ENCODE data around the gene RYR3.

Gene RYR3

DNA sequence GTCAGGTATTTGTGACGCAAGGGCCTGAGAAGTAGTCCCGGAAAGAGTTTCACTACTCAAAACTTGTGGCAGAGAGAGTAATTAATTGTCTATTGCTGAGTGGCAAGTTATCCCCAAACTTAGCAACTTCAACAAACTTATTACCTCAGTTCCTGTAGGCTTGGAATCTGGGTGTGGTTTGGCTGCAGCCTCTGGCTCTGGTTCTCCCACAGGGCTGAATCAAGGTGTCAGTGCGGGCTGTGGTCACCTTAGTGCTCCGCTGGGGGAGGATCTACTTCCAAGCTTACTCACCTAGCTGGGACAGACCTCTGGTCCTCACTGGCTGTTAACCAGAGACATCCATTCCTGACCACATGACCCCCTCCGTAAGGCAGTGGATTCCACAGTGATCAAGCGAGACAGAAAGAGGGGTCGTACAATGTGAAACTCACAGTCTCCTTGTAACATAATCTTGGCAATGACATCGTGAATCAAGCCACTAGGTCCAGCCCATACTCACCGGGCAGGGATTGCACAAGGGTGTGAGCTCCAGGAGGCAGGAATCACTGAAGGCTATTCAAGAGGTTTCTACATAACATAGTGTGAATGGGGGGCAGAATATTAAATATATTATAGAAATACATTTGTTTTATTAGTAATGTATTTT, 138.3 kb downstream of the RYR3 start:
- DNase-seq (ENCODE audit: low read depth in 2 of 2): no peak

DNA sequence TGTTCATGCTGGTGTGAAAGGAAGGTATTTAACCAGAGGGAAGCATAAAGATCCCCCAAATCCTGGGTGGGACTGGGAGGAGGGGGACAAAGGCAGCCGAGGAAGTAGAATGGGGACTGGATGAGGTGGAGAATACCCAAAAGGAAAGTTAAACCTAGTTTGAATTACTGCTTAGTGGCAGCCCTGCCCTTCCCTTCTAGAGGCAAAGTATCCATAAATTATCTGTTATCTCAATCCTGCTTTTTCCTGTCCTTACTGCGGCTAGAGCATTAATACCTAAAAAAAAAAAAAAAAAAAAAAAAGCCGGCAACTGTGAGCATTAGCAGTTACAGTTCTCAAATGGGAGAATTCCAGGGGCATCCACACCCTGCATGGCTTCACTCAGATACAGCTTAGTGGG, 139.0 kb downstream of the RYR3 start:
- DNase-seq (ENCODE audit: low read depth in 2 of 2): no peak

DNA sequence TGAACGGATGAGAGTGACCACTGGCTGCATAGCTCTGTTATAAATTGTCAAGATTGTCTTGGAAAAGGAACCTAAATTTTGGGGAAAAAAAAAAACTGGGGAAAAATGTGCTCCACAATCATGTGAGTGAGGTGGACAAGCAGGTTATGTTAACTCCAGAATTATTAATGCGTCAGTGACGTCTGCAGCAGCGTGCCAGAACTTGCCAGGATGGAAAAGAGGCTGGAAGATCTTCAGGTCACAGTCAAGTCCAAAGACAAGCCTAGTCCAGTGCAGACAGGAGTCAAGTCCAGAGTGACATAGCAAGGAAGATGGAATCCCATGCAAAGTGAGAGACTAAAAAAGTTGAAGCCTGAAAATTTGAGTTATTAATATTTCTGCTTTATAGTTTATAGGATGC, 140.6 kb downstream of the RYR3 start:
- no peak for DNase-seq (ENCODE audit: low read depth in 2 of 2)

DNA sequence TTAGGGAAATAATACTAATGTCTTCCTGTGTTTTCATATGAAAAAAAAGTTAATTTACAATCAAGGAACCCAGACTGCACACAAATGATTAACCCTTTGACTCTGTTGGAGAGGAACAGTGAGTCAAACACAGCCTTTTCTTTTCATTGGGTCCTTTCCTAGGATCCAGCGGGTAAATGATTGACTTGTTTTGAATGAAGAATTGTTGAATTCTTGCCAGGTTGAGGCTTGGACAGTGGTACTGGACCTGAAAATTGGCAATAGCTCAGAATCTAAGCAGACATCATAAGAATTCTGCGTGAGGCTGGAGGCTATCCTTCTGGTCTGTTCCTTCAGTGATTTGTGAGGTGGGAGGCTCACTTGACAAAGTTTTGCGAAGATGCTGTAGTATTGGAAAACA, 143.0 kb downstream of the RYR3 start:
- no peak for DNase-seq (ENCODE audit: low read depth in 2 of 2)

DNA sequence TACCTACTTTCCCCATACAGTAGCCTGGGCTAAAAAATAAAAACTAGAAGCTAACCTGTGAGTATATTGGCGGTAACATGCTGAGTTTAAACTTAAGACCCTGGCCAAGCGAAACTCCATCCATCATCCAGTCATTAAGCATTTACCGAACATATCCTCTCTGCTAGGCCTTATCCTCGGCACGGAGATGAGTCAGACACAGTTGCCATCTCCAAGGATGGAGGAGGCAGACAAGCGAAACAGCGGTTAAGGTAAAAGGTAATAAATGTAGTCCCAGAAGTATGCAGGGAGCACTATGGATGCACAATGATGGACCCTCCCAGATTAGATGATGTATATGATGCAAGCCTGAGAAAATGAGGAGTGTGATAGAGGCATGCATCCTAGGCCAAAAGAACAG, 143.6 kb downstream of the RYR3 start:
- no peak for DNase-seq (ENCODE audit: low read depth in 2 of 2)

DNA sequence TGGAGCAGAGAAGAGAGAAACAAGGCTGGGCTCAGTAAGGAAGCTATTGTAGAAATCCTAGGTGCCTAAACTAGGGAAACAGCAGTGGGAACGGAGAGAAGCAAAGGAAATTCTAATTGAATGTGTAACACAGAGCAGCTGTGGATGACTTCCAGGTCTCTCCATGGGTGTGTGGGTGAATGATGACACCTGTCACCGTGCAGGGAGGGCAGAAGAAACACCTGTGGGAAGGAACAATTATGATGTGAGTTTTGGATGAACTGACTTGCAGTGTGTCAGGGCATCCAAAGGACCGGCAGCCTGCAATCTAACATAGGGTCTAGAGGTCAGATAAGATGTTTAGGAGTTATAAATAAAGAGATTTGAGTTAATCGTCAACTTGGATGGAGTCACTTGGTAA, 144.2 kb downstream of the RYR3 start:
- no peak for DNase-seq (ENCODE audit: low read depth in 2 of 2)

DNA sequence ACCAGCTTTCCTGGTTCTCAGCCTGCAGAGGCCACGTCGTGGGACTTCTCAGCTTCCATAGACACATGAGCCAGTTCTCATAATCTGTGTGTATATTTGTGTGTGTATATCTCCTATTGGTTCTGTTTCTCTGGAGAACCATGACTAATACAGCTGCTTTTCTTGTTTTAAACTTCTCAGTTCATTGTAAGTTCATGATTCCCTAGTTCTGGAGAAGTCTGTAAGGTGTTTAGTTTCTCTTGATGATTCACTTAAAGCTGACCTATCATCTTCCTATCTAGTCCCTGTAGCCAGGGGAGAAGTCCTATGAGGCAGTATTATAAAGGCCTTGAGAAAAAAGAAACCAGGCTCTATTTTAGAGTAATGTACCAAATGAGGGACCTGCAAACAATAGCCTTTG, 147.7 kb downstream of the RYR3 start:
- no peak for DNase-seq (ENCODE audit: low read depth in 2 of 2)

DNA sequence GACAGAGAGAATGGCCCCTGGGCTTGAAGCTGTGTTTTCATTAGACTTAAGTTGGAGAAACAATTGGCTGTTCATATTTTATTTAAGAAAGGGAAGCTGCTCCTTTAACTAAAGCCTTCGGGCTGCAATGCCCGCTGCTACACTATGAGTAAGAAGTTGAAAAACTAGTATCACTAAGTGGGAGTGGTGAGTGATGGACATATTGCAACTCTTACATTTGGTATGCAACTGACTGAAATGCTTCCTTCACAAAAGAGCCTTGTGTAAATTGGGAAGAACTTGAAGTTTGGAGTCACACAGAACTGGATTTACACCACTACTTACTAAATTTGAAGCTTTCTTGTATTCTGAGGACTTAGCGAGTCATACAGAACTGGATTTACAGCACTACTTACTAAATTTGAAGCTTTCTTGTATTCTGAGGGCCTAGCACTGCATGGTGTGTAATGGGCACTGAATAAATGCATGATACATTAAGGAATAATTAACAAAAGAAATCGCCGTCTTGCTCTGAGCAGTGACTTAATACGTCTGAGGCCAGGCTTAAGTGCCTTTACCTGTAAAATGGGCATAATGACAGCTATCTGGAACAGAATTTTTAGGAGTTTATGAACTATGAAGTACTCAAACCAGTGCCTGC, 149.5 kb downstream of the RYR3 start:
- no peak for DNase-seq (ENCODE audit: low read depth in 2 of 2)

DNA sequence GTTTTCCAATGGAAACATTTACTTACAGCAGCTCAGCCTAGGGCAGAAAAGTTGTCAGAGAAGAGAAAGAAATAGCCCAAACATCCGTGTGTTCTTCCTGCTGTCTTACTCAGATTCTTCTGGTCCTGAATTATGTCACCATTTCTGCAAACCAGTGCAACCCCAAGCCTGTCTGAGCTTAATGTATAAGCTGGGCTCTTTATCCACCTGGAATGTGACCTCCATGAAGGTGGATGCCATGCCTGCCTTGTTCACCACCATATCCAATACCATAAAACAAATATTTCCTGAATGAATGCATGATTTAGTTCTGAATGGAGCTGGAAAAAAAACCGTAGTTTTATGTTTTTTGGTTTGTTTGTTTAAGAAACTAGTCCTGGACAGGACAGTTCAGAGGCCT, 150.9 kb downstream of the RYR3 start:
- no peak for DNase-seq (ENCODE audit: low read depth in 2 of 2)

DNA sequence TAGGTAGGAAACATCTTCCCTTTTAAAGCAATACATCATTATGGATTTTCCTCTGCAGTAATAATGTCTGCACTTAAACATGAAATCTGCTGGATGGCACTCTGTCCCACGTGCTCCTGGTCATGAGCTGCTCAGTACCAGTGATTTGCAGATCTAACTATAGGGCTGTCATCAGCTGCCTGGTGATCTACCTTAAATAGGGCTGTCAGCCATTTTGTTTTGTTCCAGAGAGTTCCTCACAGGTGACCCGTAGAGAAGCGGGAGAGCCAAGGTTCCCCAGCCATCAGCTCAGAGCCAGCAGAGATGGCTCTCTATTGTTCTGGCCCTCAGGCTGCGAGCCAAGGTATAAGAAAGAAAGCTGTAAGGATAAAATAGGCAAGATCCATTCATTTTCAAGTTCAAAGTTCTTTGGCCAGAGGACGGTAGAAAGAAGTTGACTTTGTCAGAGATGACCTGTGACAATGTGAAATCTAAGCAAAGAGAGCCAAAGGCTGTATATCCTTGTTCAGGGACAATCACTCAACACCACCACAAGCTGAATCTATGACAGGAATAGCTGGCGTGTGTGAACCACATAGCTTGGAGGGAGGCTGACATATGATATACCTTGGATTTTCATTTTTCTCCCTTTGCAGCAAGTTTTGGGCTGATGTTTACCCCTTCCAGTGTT, 156.5 kb downstream of the RYR3 start:
- no peak for DNase-seq (ENCODE audit: low read depth in 2 of 2)

DNA sequence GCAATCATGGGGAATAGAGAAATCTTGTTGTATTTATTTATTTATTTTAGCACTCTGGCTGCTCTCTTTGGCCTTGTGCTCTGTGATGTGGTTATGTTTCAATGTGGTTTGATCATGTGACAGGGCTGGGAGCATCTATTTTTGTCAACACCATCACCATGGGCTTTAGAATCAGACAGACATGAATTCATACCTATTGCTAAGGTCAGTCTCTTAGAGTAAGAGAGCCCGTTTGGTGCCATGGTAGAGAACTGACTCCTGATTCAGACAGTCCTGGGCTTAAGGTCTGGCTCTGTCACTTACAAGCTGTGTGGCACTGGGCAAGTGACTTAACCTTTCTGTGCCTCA, 157.0 kb downstream of the RYR3 start:
- DNase-seq (ENCODE audit: low read depth in 2 of 2): no peak

DNA sequence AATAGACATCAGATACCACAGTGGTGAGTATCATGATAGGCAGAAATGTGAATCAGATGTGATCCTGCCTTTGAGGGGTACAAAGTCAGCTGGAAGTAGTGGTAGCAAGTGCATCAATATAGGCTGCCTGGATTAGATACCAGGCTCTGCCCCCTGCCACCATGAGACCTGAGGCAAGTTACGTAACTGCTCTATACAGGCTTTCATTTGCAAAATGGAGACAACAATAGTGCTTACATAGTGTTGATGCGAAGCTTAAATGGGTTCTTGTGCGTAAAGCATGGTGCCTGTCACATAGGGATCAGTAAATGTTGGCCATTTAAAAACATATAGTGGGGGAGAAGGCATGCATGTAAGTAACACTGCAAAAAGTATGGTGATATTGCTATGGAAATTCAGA, 158.0 kb downstream of the RYR3 start:
- no peak for DNase-seq (ENCODE audit: low read depth in 2 of 2)

DNA sequence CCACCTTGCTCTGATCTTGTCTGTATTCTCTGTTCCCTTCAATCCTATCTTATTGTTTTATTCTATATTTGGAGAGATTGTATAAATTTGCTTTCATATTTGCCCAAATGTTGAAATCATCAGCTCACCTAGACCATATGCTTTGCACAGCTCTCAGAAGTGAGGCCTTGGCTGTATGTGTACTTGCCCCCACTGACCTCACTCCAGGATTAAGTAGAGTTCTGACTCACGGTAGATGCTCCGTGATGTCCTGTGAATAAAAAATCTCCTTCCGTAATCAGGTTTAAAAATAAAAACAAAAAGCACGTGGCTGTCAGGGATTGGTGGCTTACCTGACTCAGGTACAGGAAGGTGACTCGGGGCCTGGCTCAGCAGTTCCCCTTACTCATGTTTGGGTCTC, 162.2 kb downstream of the RYR3 start:
- no peak for DNase-seq (ENCODE audit: low read depth in 2 of 2)

DNA sequence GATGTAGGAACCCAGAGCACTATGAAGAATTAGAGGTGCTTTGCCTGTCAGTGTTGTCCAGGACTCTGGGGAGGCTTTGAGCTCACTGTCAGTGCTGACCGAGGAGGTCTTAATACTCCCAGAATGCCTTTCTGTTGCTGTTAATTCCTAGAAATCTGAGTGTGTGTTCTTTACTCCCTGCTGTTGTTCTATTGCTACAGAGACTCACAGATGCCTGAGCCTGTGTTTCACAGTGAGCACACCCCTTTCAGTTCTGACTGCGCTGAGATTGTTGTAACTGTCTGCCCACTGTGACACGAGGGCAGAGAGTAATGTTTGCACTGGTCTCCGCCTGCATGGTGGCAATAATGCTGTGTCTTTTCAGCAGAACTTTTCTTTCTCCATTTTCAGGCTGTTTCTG, 162.9 kb downstream of the RYR3 start:
- no peak for DNase-seq (ENCODE audit: low read depth in 2 of 2)

DNA sequence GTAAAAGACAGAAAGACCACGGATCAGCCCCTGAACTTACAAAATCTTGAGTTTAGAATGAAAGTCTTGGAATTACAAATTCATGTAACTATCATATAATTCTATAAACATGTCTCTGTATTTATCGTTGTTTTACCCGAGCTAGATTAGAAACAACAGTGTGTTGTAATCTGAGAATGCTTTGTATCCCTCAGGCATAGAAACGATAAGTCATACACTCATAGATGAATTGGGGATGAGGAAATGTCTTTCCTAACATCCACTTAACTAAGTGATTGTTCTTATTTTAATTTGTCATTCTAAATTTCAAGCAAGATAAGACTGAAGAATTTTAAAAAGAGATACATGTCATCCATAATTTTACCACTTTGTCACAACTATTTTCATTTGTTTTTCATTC, 165.3 kb downstream of the RYR3 start:
- no peak for DNase-seq (ENCODE audit: low read depth in 2 of 2)

DNA sequence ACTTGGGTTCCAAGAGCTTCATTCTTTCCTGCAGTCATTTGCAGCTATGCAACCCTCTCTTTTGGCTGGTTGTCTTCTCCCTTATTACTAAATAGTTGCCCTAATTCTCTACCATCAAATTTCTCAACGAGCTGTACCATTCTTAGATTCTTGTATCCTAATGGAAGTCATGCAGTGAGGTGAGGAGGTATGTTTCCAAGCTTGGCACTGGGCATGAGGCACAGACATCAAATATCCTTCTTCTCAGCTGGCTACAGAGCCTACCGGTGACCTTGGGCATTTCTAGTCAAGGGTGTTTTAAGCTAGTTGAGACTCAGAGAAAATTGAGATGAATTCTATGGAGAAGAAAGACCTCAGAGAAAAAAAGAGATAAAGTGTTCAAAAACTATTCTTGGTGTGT, 166.1 kb downstream of the RYR3 start:
- no peak for DNase-seq (ENCODE audit: low read depth in 2 of 2)

DNA sequence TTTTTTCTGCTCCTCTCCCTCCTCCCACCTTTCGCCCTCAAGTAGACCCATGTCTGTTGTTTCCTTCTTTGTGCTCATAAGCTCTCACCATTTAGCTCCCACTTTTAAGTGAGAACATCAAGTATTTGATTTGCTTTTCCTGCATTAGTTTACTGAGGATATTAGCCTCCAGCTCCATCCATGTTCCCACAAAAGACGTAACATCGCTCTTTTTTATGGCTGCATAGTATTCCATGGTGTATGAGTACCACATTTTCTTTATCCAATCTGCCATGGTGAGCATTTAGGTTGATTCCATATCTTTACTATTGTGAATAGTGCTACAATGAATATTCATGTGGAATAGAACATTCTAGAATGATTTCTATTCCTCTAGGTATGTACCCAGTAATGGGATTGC, 178.6 kb downstream of the RYR3 start:
- no peak for DNase-seq (ENCODE audit: low read depth in 2 of 2)

DNA sequence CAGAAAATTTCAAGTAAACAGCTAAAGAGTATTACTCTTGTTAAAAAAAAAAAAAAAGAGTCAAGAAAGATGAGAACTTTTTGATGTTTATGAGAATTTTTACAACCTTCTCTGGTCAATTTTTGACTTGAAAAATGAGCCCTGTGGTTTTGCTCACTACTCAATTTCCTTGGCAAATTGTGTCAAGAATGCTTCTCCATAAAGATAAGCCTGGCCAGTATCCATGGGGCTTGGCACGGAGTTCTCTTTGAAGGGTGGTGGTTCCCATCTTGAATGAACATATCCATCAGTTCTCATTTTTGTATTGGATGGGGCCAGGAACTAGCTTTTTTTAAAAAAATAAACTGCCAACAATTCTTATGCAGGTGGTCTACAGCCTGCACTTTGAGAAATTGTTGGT, 179.9 kb downstream of the RYR3 start:
- no peak for DNase-seq (ENCODE audit: low read depth in 2 of 2)

DNA sequence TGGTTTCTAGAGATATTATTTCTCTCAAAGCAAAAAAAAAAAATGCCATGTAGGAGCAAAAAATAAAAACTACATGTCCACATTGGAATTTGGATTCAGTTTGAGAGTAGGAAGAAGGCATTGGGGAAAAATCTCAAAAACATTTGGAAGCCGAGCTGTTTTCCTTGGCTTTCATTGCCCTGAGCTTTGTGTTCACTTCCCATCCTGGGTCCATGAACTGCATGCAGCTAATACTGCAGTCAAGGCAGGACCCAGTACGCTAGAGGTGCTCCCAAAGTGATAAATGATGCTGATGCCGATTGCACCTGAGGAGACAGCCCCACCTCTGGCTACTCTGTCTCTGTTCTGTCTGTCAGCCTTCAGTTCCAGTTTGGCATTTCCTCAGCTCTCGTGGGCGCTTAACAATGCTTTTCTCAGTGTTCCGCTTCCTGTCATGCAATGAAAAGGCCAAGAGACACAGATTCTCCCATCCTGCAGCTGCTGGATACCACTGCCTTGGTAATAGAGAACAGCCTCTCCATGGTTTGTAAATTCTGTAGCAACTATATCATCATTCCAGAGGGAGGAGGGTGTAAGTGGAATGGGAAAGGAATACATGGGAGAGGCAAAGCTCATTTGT, 181.8 kb downstream of the RYR3 start:
- no peak for DNase-seq (ENCODE audit: low read depth in 2 of 2)

DNA sequence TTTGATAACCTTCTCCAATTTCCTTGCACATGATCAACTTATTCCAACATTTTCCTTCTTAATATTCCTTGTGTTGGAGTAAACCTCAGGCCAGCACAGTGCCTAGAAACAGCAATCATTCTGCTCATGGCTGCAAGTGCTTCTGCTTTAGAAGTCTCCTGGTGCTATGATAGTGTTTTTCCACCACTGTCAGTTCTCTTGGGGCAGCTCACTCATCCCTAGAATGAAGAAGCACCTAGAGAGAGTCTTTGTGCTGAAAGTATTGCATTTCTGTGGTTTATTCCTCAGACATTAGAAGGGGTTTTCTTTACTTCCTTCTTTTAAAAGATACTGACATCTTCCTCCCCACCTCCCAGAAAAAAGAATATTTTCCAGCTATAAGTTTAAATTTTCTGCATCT, 183.5 kb downstream of the RYR3 start:
- no peak for DNase-seq (ENCODE audit: low read depth in 2 of 2)

DNA sequence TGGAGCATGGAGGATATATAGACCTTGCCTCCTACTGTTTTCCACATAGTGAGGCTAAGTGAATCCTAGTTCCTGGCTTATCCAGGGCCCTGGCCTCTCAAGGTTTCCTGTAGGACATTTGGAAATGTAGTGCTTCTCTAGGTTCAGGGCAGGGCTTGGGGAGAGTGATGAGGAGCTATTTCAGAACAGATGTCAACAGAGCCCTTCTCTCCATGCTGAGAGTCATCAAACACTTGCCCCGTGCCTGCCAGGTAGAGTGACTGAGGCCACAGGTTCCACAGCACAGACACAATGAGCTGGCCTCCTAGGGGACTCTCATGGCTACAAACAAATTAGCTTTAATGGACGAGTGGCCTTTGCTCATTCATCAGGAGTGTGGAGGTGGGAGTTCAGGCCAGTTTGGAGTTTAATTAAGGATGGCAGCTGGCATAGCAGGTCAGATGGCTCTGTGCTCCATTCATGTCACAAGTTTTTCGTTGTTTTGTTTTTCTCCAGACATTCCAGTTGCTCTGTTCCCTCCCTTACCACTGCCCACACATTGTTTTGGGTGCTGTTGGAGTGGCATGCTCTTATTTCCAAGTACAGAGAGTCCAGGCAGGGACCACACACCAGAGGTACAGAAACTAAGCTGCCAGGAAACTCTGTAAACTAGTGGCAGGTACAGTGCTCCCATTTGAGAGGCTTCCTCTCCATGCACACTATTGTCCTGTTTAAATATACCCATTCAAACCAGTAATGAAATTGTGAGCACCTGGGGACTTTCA, 189.8 kb downstream of the RYR3 start:
- no peak for DNase-seq (ENCODE audit: low read depth in 2 of 2)

DNA sequence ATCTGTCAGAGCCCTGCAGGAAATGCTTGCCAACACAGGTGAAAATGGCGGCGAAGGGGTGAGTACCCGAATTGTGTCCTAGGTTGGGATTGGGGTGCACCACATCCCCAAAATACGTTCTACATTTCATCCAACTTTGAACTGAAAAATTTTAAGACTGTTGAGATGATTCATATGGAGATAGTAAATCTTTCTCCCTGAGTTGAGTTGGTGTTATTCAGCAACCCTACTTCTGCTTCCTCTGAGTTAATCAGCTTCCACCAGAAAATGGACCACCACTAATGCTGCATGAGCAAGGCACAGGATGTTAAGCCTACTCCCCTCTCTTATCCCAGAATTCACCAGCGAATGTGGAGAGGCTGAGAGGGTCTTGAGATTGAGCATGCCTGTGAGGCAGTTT, 192.9 kb downstream of the RYR3 start:
- no peak for DNase-seq (ENCODE audit: low read depth in 2 of 2)
